Right lobe of liver (tissue), 4 donors: Measurements from ENCODE around the gene APBA1.

Experiments used
- POLR2A ChIP-seq: fragments of 450-650 bp; IDR thresholded peaks from one replicate; pipeline ENCODE4 v1.6.1; 2017; ENCODE audit warnings: antibody characterized with exemption, mild to moderate bottlenecking
- TF ChIP-seq, protein P1 (sequence below), 4 donors: fragments of 200-600 bp in 3 of 4; fragments of 450-650 bp in 1 of 4; IDR thresholded peaks; one replicate each; pipeline versions ENCODE4 v1.5.1 to v1.8.0; 2016 to 2022; ENCODE audit warnings: antibody characterized with exemption in 4 of 4, mild to moderate bottlenecking in 2 of 4
- donor health status: DM: no; HTN: no; CAD: no.
- donor health status: DM: no; HTN: no; CAD: no.
- donor health status: DM: no; HTN: yes; CAD: no.

- TF ChIP-seq, protein P1, sequence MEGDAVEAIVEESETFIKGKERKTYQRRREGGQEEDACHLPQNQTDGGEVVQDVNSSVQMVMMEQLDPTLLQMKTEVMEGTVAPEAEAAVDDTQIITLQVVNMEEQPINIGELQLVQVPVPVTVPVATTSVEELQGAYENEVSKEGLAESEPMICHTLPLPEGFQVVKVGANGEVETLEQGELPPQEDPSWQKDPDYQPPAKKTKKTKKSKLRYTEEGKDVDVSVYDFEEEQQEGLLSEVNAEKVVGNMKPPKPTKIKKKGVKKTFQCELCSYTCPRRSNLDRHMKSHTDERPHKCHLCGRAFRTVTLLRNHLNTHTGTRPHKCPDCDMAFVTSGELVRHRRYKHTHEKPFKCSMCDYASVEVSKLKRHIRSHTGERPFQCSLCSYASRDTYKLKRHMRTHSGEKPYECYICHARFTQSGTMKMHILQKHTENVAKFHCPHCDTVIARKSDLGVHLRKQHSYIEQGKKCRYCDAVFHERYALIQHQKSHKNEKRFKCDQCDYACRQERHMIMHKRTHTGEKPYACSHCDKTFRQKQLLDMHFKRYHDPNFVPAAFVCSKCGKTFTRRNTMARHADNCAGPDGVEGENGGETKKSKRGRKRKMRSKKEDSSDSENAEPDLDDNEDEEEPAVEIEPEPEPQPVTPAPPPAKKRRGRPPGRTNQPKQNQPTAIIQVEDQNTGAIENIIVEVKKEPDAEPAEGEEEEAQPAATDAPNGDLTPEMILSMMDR (IDR thresholded peaks at IDR 0.05), result no peak
- TF ChIP-seq POLR2A, result no peak
These were observed 87.4 kb downstream of the APBA1 start for GRCh38 chr9:69584759-69585158.
